SH-SY5Y (cell line): ENCODE data around the gene NOD1.

Experiments
- GATA2 ChIP-seq: IDR thresholded peaks from 2 replicates; pipeline ENCODE4 v1.6.1; 2011; ENCODE audit warnings: mild to moderate bottlenecking, low read depth, low read length
- GATA3 ChIP-seq: IDR thresholded peaks from 2 replicates; pipeline ENCODE4 v1.6.1; 2011; ENCODE audit warnings: low read depth, mild to moderate bottlenecking, low read length, moderate library complexity

GRCh38 chr7:30390736-30391636 lies 87.6 kb downstream of the NOD1 start:
- TF ChIP-seq GATA2 (no peak), GATA3 (no peak)
